T47D (cell line): ENCODE data around the gene IL20.
"Not testable (repeated sequence)": the region's sequence is repeated elsewhere in the genome, so short reads cannot be mapped to it uniquely, and the experiment has no call there.

Experiments
- DNase-seq, 2 experiments: peaks; one replicate each; pipeline versions ENCODE4 v3.0.0 to v3.0.0-alpha.2; 2011 to 2012; ENCODE audit warnings: low read depth in 1 of 2, low spot score in 1 of 2
- JUND ChIP-seq: IDR thresholded peaks from 2 replicates; pipeline ENCODE4 v1.6.1; 2012; ENCODE audit warnings: low read depth
- in situ Hi-C: cut with HindIII; loops from 2 replicates; pipeline ENCODE4 v1.10.0; 2016; ENCODE audit warnings: low sequenced_read_pairs, low pct_unique_long_range_greater_than_20kb

IL20 gene

GRCh38 chr1:206847946-206848345 is 17.5 kb upstream of the IL20 start:
- no peak for TF ChIP-seq JUND
- in situ Hi-C loops: no loop called here
- DNase-seq: no peak

GRCh38 chr1:206850401-206850800 is 15.0 kb upstream of the IL20 start:
- in situ Hi-C loops: no loop called here
- DNase-seq: no peak
- TF ChIP-seq JUND: no peak

GRCh38 chr1:206851341-206852010 is 13.9 kb upstream of the IL20 start:
- in situ Hi-C loops: no loop called here

GRCh38 chr1:206852662-206853061 is 12.8 kb upstream of the IL20 start:
- in situ Hi-C loops, DNase-seq: not testable (repeated sequence)

More at GRCh38 chr1:206851341-206852010, 13.9 kb upstream of the IL20 start:
- no peak for DNase-seq
- TF ChIP-seq JUND: no peak

GRCh38 chr1:206853696-206854095 is 11.7 kb upstream of the IL20 start:
- DNase-seq, in situ Hi-C loops: not testable (repeated sequence)

- no peak for TF ChIP-seq JUND
- in situ Hi-C loops: no loop called here
- no peak for DNase-seq
These were observed 10.9 kb upstream of the IL20 start for GRCh38 chr1:206854401-206855129.

GRCh38 chr1:206855859-206856258 is 9.6 kb upstream of the IL20 start:
- TF ChIP-seq JUND: no peak
- in situ Hi-C loops: no loop called here
- no peak for DNase-seq

- no peak for TF ChIP-seq JUND
- DNase-seq: no peak
- in situ Hi-C loops: no loop called here
These were observed 8.6 kb upstream of the IL20 start for GRCh38 chr1:206856674-206857464.

GRCh38 chr1:206859082-206859521 is 6.3 kb upstream of the IL20 start:
- peak in 1 of 2 experiments; percentile 54 for DNase-seq
- in situ Hi-C loops: no loop called here
- no peak for TF ChIP-seq JUND

- no peak for TF ChIP-seq JUND
- in situ Hi-C loops: no loop called here
- no peak for DNase-seq
These were observed 5.3 kb upstream of the IL20 start for GRCh38 chr1:206860165-206860564.

GRCh38 chr1:206863266-206863665 is 2.2 kb upstream of the IL20 start:
- no peak for DNase-seq
- in situ Hi-C loops: no loop called here
- no peak for TF ChIP-seq JUND

GRCh38 chr1:206866062-206866461 is 639 bp downstream of the IL20 start:
- TF ChIP-seq JUND: no peak
- no peak for DNase-seq
- in situ Hi-C loops: no loop called here

- in situ Hi-C loops: no loop called here
- DNase-seq: no peak
These were observed 1.8 kb downstream of the IL20 start for GRCh38 chr1:206867239-206867638.

More at GRCh38 chr1:206867239-206867638, 1.8 kb downstream of the IL20 start:
- no peak for TF ChIP-seq JUND
